HCT116 (cell line): Measurements from ENCODE around the gene VWC2L. TPM values are rescaled to one million over a fixed set of nuclear protein-coding genes. Genes with fewer than 3 reads are reported as not detected.

Experiments
- ATAC-seq: fragments of 200-7000 bp; cut with Tn5 transposase; 2 replicates; pipeline ENCODE4 v1.9.1; 2020; ENCODE audit warnings: mild to moderate bottlenecking, moderate library complexity
- BruUV-seq: library from RNA; stranded (reverse); fragments of 400-500 nt; replicated peaks from 2 replicates; lab custom pipeline; 2021; lab: Mats Ljungman, UMichigan
- CTCF ChIA-PET: fragments of 300-600 bp; sonication (Branson Sonifier 250); formaldehyde crosslinking; loops from one replicate; lab custom pipeline; 2021; ENCODE audit warnings: antibody characterized with exemption; lab: Charles Lee
- POLR2A ChIA-PET: fragments of 300-600, 350-600 bp; sonication (Branson Sonifier 250); formaldehyde crosslinking; loops from one replicate; lab custom pipeline; 2021; ENCODE audit warnings: antibody characterized with exemption; lab: Charles Lee
- RAD21 ChIA-PET, 2 experiments: fragments of 300-600 bp; sonication (Branson Sonifier 250); formaldehyde crosslinking; loops; one replicate each; lab custom pipeline; 2023; ENCODE audit warnings: low total read pairs in 2 of 2; ENCODE audit not compliant: uncharacterized antibody in 2 of 2, unreplicated experiment in 2 of 2, low non-redundant PET in 1 of 2; lab: Charles Lee
- DNase-seq: peaks from one replicate; pipeline ENCODE4 v3.0.0-alpha.2; 2010; ENCODE audit warnings: low read depth, low spot score
- H2AFZ ChIP-seq: fragments of 200-600 bp; shearing (Covaris generic), sonication (generic); 2 replicates; pipeline ENCODE4 v1.6.1; 2017; ENCODE audit warnings: low read depth, mixed run types, mixed read lengths, antibody characterized with exemption, low read length; ENCODE audit not compliant: poor library complexity, severe bottlenecking
- H3K27ac ChIP-seq: 2 replicates; pipeline ENCODE4 v1.5.1; 2012; ENCODE audit warnings: low read depth, low read length
- H3K27me3 ChIP-seq: fragments of 200-600 bp; sonication (generic); 2 replicates; pipeline ENCODE4 v1.6.1; 2016; ENCODE audit warnings: mixed run types, low read length, mixed read lengths; ENCODE audit not compliant: insufficient read depth
- H3K36me3 ChIP-seq, 2 experiments: fragments of 200-500 bp in 1 of 2; fragments of 200-600 bp in 1 of 2; sonication (Bioruptor generic) in 1 of 2; sonication (generic) in 1 of 2; 2 replicates each; pipeline versions ENCODE4 v1.5.1 to v1.6.1; 2014 to 2016; ENCODE audit warnings: low read length in 2 of 2, inconsistent platforms in 1 of 2, mixed read lengths in 1 of 2, mixed run types in 1 of 2; ENCODE audit not compliant: insufficient read depth in 2 of 2, control insufficient read depth in 1 of 2
- H3K4me1 ChIP-seq, 2 experiments: fragments of 200-600 bp in 1 of 2; sonication (generic) in 1 of 2; 2 replicates each; pipeline versions ENCODE4 v1.5.1 to v1.6.1; 2012 to 2017; ENCODE audit warnings: low read length in 2 of 2, inconsistent platforms in 1 of 2, mild to moderate bottlenecking in 1 of 2, mixed read lengths in 1 of 2, mixed run types in 1 of 2, moderate library complexity in 1 of 2; ENCODE audit not compliant: insufficient read depth in 2 of 2, control insufficient read depth in 1 of 2
- H3K4me2 ChIP-seq: fragments of 200-600 bp; sonication (generic); 2 replicates; pipeline ENCODE4 v1.6.1; 2017; ENCODE audit warnings: mixed run types, low read length, mixed read lengths
- H3K4me3 ChIP-seq, 2 experiments: fragments of 200-600 bp in 1 of 2; sonication (generic) in 1 of 2; replicated peaks in 1 of 2; 2 replicates each; pipeline ENCODE4 v1.5.1; 2011 to 2016; ENCODE audit warnings: low read length in 2 of 2, control low read depth in 1 of 2, low read depth in 1 of 2, mild to moderate bottlenecking in 1 of 2, mixed read lengths in 1 of 2, mixed run types in 1 of 2
- H3K79me2 ChIP-seq: fragments of 200-600 bp; sonication (generic); 2 replicates; pipeline ENCODE4 v1.6.1; 2017; ENCODE audit warnings: mild to moderate bottlenecking, mixed run types, low read length, moderate library complexity, mixed read lengths; ENCODE audit not compliant: insufficient read depth
- H3K9ac ChIP-seq: fragments of 200-600 bp; sonication (generic); 2 replicates; pipeline ENCODE4 v1.6.1; 2016; ENCODE audit warnings: low read length, mixed read lengths
- H3K9me2 ChIP-seq: fragments of 200-600 bp; sonication (generic), shearing (Covaris generic); 2 replicates; pipeline ENCODE4 v1.6.1; 2017; ENCODE audit warnings: mixed run types, mild to moderate bottlenecking, moderate library complexity; ENCODE audit not compliant: insufficient read depth
- H3K9me3 ChIP-seq, 2 experiments: fragments of 200-500 bp in 1 of 2; fragments of 200-600 bp in 1 of 2; sonication (Bioruptor generic) in 1 of 2; sonication (generic) in 1 of 2; 2 replicates each; pipeline ENCODE4 v1.6.1; 2014 to 2017; ENCODE audit warnings: low read length in 2 of 2, mixed read lengths in 2 of 2, inconsistent platforms in 1 of 2, low read depth in 1 of 2, mild to moderate bottlenecking in 1 of 2, mixed run types in 1 of 2, moderate library complexity in 1 of 2; ENCODE audit not compliant: control insufficient read depth in 1 of 2, insufficient read depth in 1 of 2
- H4K20me1 ChIP-seq: fragments of 200-600 bp; sonication (generic), shearing (Covaris generic); 2 replicates; pipeline ENCODE4 v1.6.1; 2017; ENCODE audit warnings: mixed run types, mild to moderate bottlenecking, moderate library complexity; ENCODE audit not compliant: insufficient read depth
- CEBPB ChIP-seq: IDR thresholded peaks from 2 replicates; pipeline ENCODE4 v1.6.1; 2012; ENCODE audit warnings: low read depth
- EGR1 ChIP-seq: IDR thresholded peaks from 2 replicates; pipeline ENCODE4 v1.6.1; 2012; ENCODE audit warnings: low read depth
- ELF1 ChIP-seq: IDR thresholded peaks from 2 replicates; pipeline ENCODE4 v1.6.1; 2012; ENCODE audit warnings: low read depth, borderline replicate concordance
- EZH2 ChIP-seq: fragments of 200-600 bp; sonication (generic); IDR thresholded peaks from 2 replicates; pipeline ENCODE4 v1.6.1; 2017; ENCODE audit warnings: antibody characterized with exemption, mixed run types
- FOSL1 ChIP-seq: IDR thresholded peaks from 2 replicates; pipeline ENCODE4 v1.6.1; 2012; ENCODE audit warnings: low read depth
- JUND ChIP-seq: IDR thresholded peaks from 2 replicates; pipeline ENCODE4 v1.6.1; 2012
- POLR2A ChIP-seq: IDR thresholded peaks from 2 replicates; pipeline ENCODE4 v1.7.0; 2011; ENCODE audit warnings: borderline replicate concordance; ENCODE audit not compliant: insufficient read depth, insufficient read length; ENCODE audit errors: extremely low read depth
- POLR2AphosphoS5 ChIP-seq: IDR thresholded peaks from 2 replicates; pipeline ENCODE4 v1.6.1; 2011; ENCODE audit warnings: mild to moderate bottlenecking, low read depth, low read length, moderate library complexity
- RAD21 ChIP-seq: IDR thresholded peaks from 2 replicates; pipeline ENCODE4 v1.6.1; 2012; ENCODE audit warnings: low read depth, mild to moderate bottlenecking
- SIN3A ChIP-seq: IDR thresholded peaks from 2 replicates; pipeline ENCODE4 v1.6.1; 2012; ENCODE audit warnings: low read depth
- SP1 ChIP-seq: IDR thresholded peaks from 2 replicates; pipeline ENCODE4 v1.6.1; 2012; ENCODE audit warnings: low read depth
- YY1 ChIP-seq: IDR thresholded peaks from 2 replicates; pipeline ENCODE4 v1.6.1; 2011; ENCODE audit warnings: low read length, low read depth, moderate library complexity, mild to moderate bottlenecking; ENCODE audit not compliant: insufficient replicate concordance; ENCODE audit errors: extremely low read depth
- ZNF274 ChIP-seq: fragments of 200-500 bp; sonication (Bioruptor generic); IDR thresholded peaks from 2 replicates; pipeline ENCODE4 v1.6.1; 2014; ENCODE audit warnings: mild to moderate bottlenecking, low read depth, low read length, inconsistent platforms
- intact Hi-C: fragments of 100-400 bp; cut with micrococcal nuclease; formaldehyde crosslinking; loops from 2 replicates; pipeline ENCODE4 v1.10.0; 2022
- total RNA-seq: library from RNA; stranded (reverse); gene quantifications from one replicate; pipeline ENCODE4 v1.2.1, GENCODE V29; 2021; ENCODE audit not compliant: unreplicated experiment
- TF ChIP-seq, protein P1 (sequence below): IDR thresholded peaks from 2 replicates; pipeline ENCODE4 v1.6.1; 2012; ENCODE audit warnings: low read depth
- TF ChIP-seq, protein P2 (sequence below): IDR thresholded peaks from 2 replicates; pipeline ENCODE4 v1.6.1; 2012
- TF ChIP-seq, protein P3 (sequence below): IDR thresholded peaks from 2 replicates; pipeline ENCODE4 v1.6.1; 2012
- TF ChIP-seq, protein P4 (sequence below): IDR thresholded peaks from 2 replicates; pipeline ENCODE4 v1.6.1; 2011; ENCODE audit warnings: mild to moderate bottlenecking, low read length, moderate library complexity; ENCODE audit not compliant: insufficient replicate concordance; ENCODE audit errors: extremely low read depth

Gene VWC2L
- total RNA-seq, 1 experiment from 2014 or later: not detected

DNA sequence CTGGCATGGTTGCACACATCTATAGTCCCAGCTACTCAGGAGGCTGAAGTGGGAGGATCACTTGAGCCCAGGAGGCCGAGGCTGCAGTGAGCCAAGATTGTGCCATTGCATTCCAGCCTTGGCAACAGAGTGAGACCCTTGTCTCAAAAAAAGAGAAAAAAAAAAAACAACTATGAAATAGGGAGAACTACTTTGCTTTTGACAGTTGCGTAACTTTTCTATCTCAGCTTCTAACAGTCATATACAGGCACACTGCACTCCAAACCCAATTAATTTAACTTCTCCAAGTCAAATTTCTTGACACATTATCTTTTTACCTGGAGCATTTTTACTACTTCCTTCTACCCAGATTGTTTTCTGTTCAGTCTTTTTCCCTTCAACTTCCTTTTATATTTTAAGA lies 24.1 kb upstream of the VWC2L start:
- Histone ChIP-seq H3K9ac (no peak overlapping the region), H3K9me2 (no peaks in the 10 kb centered on the region), H3K4me3 (no peak overlapping the region), H3K4me2 (no peak overlapping the region), H3K9me3 (no peaks in the 10 kb centered on the region), H3K79me2 (no peaks in the 10 kb centered on the region), H3K4me1 (no peaks in the 10 kb centered on the region), H3K27me3 (no peaks in the 10 kb centered on the region), H3K27ac (no peak overlapping the region), H4K20me1 (no peaks in the 10 kb centered on the region), H2AFZ (no peak overlapping the region), H3K36me3 (no peaks in the 10 kb centered on the region)
- CTCF ChIA-PET: no interaction called here
- DNase-seq: no peak
- BruUV-seq: no TSS peak
- POLR2A ChIA-PET: no interaction called here
- ATAC-seq: no peak
- RAD21 ChIA-PET: no interaction called here
- intact Hi-C loops: no loop called here
- TF ChIP-seq RAD21 (no peak), CEBPB (no peak), FOSL1 (no peak), POLR2A (no peak), ZNF274 (no peak), JUND (no peak)

DNA sequence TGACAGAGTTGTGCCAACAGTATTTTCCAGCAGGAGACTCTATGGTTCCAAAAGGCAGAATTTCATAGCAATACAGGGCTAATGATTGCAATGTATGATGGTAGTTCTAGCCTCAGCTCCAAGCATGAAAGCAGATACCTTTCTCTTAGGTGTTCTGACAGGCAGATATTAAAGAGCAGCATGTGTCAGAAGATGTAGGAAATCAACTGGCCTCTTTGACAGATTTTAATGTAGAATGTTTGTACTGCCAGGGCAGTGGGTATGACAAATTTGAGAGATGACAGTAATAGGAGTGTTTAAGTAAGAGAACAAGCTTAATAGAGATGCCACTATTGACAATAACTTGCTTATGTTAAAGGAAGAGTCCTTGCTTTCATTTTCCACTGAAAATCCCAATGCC lies 21.5 kb upstream of the VWC2L start:
- Histone ChIP-seq H3K4me3 (no peak overlapping the region), H3K9ac (no peak overlapping the region), H3K4me1 (no peaks in the 10 kb centered on the region), H2AFZ (no peak overlapping the region), H3K36me3 (no peaks in the 10 kb centered on the region), H3K79me2 (no peaks in the 10 kb centered on the region), H3K27me3 (no peaks in the 10 kb centered on the region), H3K9me2 (no peaks in the 10 kb centered on the region), H4K20me1 (no peaks in the 10 kb centered on the region), H3K27ac (no peak overlapping the region), H3K9me3 (no peaks in the 10 kb centered on the region), H3K4me2 (no peak overlapping the region)
- RAD21 ChIA-PET: no interaction called here
- CTCF ChIA-PET: no interaction called here
- no peak for ATAC-seq
- POLR2A ChIA-PET: no interaction called here
- intact Hi-C loops: no loop called here
- TF ChIP-seq JUND (no peak), YY1 (no peak), EGR1 (no peak), POLR2AphosphoS5 (no peak), ELF1 (no peak), SIN3A (no peak), ZNF274 (no peak), SP1 (no peak), FOSL1 (no peak), CEBPB (no peak), EZH2 (no peak)
- TF ChIP-seq, protein P1, sequence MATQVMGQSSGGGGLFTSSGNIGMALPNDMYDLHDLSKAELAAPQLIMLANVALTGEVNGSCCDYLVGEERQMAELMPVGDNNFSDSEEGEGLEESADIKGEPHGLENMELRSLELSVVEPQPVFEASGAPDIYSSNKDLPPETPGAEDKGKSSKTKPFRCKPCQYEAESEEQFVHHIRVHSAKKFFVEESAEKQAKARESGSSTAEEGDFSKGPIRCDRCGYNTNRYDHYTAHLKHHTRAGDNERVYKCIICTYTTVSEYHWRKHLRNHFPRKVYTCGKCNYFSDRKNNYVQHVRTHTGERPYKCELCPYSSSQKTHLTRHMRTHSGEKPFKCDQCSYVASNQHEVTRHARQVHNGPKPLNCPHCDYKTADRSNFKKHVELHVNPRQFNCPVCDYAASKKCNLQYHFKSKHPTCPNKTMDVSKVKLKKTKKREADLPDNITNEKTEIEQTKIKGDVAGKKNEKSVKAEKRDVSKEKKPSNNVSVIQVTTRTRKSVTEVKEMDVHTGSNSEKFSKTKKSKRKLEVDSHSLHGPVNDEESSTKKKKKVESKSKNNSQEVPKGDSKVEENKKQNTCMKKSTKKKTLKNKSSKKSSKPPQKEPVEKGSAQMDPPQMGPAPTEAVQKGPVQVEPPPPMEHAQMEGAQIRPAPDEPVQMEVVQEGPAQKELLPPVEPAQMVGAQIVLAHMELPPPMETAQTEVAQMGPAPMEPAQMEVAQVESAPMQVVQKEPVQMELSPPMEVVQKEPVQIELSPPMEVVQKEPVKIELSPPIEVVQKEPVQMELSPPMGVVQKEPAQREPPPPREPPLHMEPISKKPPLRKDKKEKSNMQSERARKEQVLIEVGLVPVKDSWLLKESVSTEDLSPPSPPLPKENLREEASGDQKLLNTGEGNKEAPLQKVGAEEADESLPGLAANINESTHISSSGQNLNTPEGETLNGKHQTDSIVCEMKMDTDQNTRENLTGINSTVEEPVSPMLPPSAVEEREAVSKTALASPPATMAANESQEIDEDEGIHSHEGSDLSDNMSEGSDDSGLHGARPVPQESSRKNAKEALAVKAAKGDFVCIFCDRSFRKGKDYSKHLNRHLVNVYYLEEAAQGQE: no peak
- TF ChIP-seq, protein P2, sequence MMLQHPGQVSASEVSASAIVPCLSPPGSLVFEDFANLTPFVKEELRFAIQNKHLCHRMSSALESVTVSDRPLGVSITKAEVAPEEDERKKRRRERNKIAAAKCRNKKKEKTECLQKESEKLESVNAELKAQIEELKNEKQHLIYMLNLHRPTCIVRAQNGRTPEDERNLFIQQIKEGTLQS: no peak
- TF ChIP-seq, protein P3, sequence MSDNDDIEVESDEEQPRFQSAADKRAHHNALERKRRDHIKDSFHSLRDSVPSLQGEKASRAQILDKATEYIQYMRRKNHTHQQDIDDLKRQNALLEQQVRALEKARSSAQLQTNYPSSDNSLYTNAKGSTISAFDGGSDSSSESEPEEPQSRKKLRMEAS: no peak
- TF ChIP-seq, protein P4, sequence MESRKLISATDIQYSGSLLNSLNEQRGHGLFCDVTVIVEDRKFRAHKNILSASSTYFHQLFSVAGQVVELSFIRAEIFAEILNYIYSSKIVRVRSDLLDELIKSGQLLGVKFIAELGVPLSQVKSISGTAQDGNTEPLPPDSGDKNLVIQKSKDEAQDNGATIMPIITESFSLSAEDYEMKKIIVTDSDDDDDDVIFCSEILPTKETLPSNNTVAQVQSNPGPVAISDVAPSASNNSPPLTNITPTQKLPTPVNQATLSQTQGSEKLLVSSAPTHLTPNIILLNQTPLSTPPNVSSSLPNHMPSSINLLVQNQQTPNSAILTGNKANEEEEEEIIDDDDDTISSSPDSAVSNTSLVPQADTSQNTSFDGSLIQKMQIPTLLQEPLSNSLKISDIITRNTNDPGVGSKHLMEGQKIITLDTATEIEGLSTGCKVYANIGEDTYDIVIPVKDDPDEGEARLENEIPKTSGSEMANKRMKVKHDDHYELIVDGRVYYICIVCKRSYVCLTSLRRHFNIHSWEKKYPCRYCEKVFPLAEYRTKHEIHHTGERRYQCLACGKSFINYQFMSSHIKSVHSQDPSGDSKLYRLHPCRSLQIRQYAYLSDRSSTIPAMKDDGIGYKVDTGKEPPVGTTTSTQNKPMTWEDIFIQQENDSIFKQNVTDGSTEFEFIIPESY: no peak
- TF ChIP-seq, all 23 proteins: peak for 0
- BruUV-seq: no TSS peak
- DNase-seq: no peak
